Smooth muscle cell (in vitro differentiated cells): ENCODE measurements around the gene SHISA6. TPM values are rescaled to one million over a fixed set of nuclear protein-coding genes. Genes with fewer than 3 reads are reported as not detected.

Experiments
- DNase-seq: peaks from one replicate; lab custom pipeline; 2025; ENCODE audit not compliant: unreplicated experiment; lab: John Stamatoyannopoulos, UW
- H2AFZ ChIP-seq: fragments of 200-600 bp; sonication (generic); 2 replicates; pipeline ENCODE4 v1.6.0; 2016; ENCODE audit warnings: antibody characterized with exemption, low read depth, mild to moderate bottlenecking
- H3F3A ChIP-seq: fragments of 200-600 bp; sonication (generic); 2 replicates; pipeline ENCODE4 v1.6.0; 2017; ENCODE audit warnings: antibody characterized with exemption, low read depth
- H3K27ac ChIP-seq: fragments of 200-600 bp; sonication (generic); 2 replicates; pipeline ENCODE4 v1.5.1; 2016; ENCODE audit warnings: low read depth, mild to moderate bottlenecking
- H3K27me3 ChIP-seq: fragments of 200-600 bp; sonication (generic); 2 replicates; pipeline ENCODE4 v1.6.1; 2016; ENCODE audit warnings: low read depth, mild to moderate bottlenecking
- H3K36me3 ChIP-seq: fragments of 200-600 bp; sonication (generic); 2 replicates; pipeline ENCODE4 v1.5.1; 2016; ENCODE audit warnings: low read depth
- H3K4me1 ChIP-seq: fragments of 200-600 bp; sonication (generic); 2 replicates; pipeline ENCODE4 v1.5.1; 2016; ENCODE audit warnings: low read depth
- H3K4me2 ChIP-seq: fragments of 200-600 bp; sonication (generic); 2 replicates; pipeline ENCODE4 v1.6.0; 2016; ENCODE audit warnings: mild to moderate bottlenecking
- H3K4me3 ChIP-seq: fragments of 200-600 bp; sonication (generic); 2 replicates; pipeline ENCODE4 v1.5.1; 2016; ENCODE audit warnings: mild to moderate bottlenecking
- H3K79me2 ChIP-seq: fragments of 200-600 bp; sonication (generic); 2 replicates; pipeline ENCODE4 v1.6.0; 2016; ENCODE audit warnings: low read depth, mild to moderate bottlenecking
- H3K9ac ChIP-seq: fragments of 200-600 bp; sonication (generic); 2 replicates; pipeline ENCODE4 v1.6.0; 2016; ENCODE audit warnings: low read depth
- H3K9me3 ChIP-seq: fragments of 200-600 bp; sonication (generic); replicated peaks from 2 replicates; pipeline ENCODE4 v1.5.1; 2016; ENCODE audit warnings: low read depth
- H4K20me1 ChIP-seq: fragments of 200-600 bp; sonication (generic); 2 replicates; pipeline ENCODE4 v1.6.0; 2016; ENCODE audit warnings: low read depth
- CTCF ChIP-seq: fragments of 200-600 bp; sonication (generic); IDR thresholded peaks from 2 replicates; pipeline ENCODE4 v1.5.1; 2017; ENCODE audit warnings: borderline replicate concordance, mild to moderate bottlenecking, antibody characterized with exemption; ENCODE audit not compliant: insufficient read depth, poor library complexity, severe bottlenecking
- WGBS: methylation state at CpG from one replicate; pipeline ENCODE4 v1.1.7; 2016; ENCODE audit warnings: low lambda C conversion rate; 5-methylcytosine and 5-hydroxymethylcytosine counted together
- polyA plus RNA-seq: library from polyadenylated mRNA; unstranded; fragments of >200 nt; fragmentation: Nextera tagmentation; extraction: Ambion mirVana; gene quantifications from 2 replicates; pipeline ENCODE4 v1.2.1, GENCODE V29; 2016
- total RNA-seq: library from RNA; depleted of rRNA; stranded (reverse); fragments of >200 nt; gene quantifications from 2 replicates; pipeline ENCODE4 v1.2.3, GENCODE V29; 2014

The SHISA6 gene
- total and polyA plus RNA-seq, 2 experiments from 2014 or later: 0.04 to 0.35 TPM

GRCh38 chr17:11251561-11252107 lies 10.6 kb downstream of the SHISA6 start:
- H3K4me3 ChIP-seq: no peak overlapping the region
- no peaks in the 10 kb centered on the region for H3K4me1 ChIP-seq

GRCh38 chr17:11252146-11252545 lies 11.1 kb downstream of the SHISA6 start:
- TF ChIP-seq CTCF: no peak
- H3K4me1 ChIP-seq: no peaks in the 10 kb centered on the region
- H2AFZ ChIP-seq: no peak overlapping the region
- H3K9ac ChIP-seq: no peak overlapping the region
- H3K4me3 ChIP-seq: no peak overlapping the region
- H3K79me2 ChIP-seq: no peaks in the 10 kb centered on the region
- no peaks in the 10 kb centered on the region for H3K9me3 ChIP-seq
- 96% methylated on average over 11 of the region's 11 CpGs for WGBS
- no peaks in the 10 kb centered on the region for H3K27me3 ChIP-seq
- no peaks in the 10 kb centered on the region for H3F3A ChIP-seq
- no peak for DNase-seq
- H4K20me1 ChIP-seq: no peaks in the 10 kb centered on the region
- H3K27ac ChIP-seq: no peak overlapping the region
- H3K4me2 ChIP-seq: no peak overlapping the region
- no peaks in the 10 kb centered on the region for H3K36me3 ChIP-seq

More at GRCh38 chr17:11251561-11252107, 10.6 kb downstream of the SHISA6 start:
- no peak overlapping the region for H3K27ac ChIP-seq
- H3K36me3 ChIP-seq: no peaks in the 10 kb centered on the region
- H3F3A ChIP-seq: no peaks in the 10 kb centered on the region
- 55% methylated on average over 11 of the region's 11 CpGs for WGBS
- no peaks in the 10 kb centered on the region for H3K9me3 ChIP-seq
- no peak for DNase-seq
- H3K4me2 ChIP-seq: no peak overlapping the region
- H3K9ac ChIP-seq: no peak overlapping the region
- H3K27me3 ChIP-seq: no peaks in the 10 kb centered on the region
- H3K79me2 ChIP-seq: no peaks in the 10 kb centered on the region
- no peaks in the 10 kb centered on the region for H4K20me1 ChIP-seq
- TF ChIP-seq CTCF: no peak
- no peak overlapping the region for H2AFZ ChIP-seq

- Histone ChIP-seq H3K27me3 (no peaks in the 10 kb centered on the region), H3K4me1 (peaks cover 4% of the 10 kb centered on the region), H3K9ac (no peak overlapping the region), H4K20me1 (no peaks in the 10 kb centered on the region), H3K79me2 (no peaks in the 10 kb centered on the region), H2AFZ (no peak overlapping the region), H3F3A (no peaks in the 10 kb centered on the region), H3K36me3 (no peaks in the 10 kb centered on the region), H3K4me3 (no peak overlapping the region), H3K4me2 (no peak overlapping the region), H3K9me3 (no peaks in the 10 kb centered on the region), H3K27ac (no peak overlapping the region)
- no peak for TF ChIP-seq CTCF
- 73% methylated on average over 11 of the region's 11 CpGs for WGBS
- DNase-seq: no peak
Observed at GRCh38 chr17:11256877-11257276, 15.9 kb downstream of the SHISA6 start.

GRCh38 chr17:11264183-11264871 lies 23.3 kb downstream of the SHISA6 start:
- 80% methylated on average over 2 of the region's 2 CpGs for WGBS
- peaks cover 5% of the 10 kb centered on the region for H3K9me3 ChIP-seq

More at GRCh38 chr17:11264183-11264871, 23.3 kb downstream of the SHISA6 start:
- TF ChIP-seq CTCF: peak; percentile 32
- Histone ChIP-seq H3K79me2 (no peaks in the 10 kb centered on the region), H4K20me1 (no peaks in the 10 kb centered on the region), H2AFZ (no peak overlapping the region), H3K4me3 (no peak overlapping the region), H3F3A (no peaks in the 10 kb centered on the region), H3K36me3 (no peaks in the 10 kb centered on the region), H3K27ac (no peak overlapping the region), H3K27me3 (no peaks in the 10 kb centered on the region), H3K4me2 (no peak overlapping the region), H3K4me1 (no peaks in the 10 kb centered on the region), H3K9ac (no peak overlapping the region)
- no peak for DNase-seq
